Liver (tissue), 3 donors: ENCODE data around the gene CCND1.

Experiments
- CTCF ChIP-seq: fragments of 150-350 bp; IDR thresholded peaks from 2 replicates; pipeline ENCODE4 v1.5.1; 2017; ENCODE audit warnings: improper control_type of control experiment, low read depth, low read length; ENCODE audit not compliant: missing input control
- GABPA ChIP-seq, 2 donors: IDR thresholded peaks in 1 of 2; conservative IDR thresholded peaks in 1 of 2; 2 replicates each; pipeline ENCODE4 v1.6.1; 2016; ENCODE audit warnings: antibody characterized with exemption in 2 of 2, mild to moderate bottlenecking in 1 of 2, moderate library complexity in 1 of 2
- RAD21 ChIP-seq, 2 donors: IDR thresholded peaks; 2 replicates each; pipeline ENCODE4 v1.6.1; 2016; ENCODE audit warnings: antibody characterized with exemption in 2 of 2, mild to moderate bottlenecking in 2 of 2
- REST ChIP-seq: IDR thresholded peaks from 2 replicates; pipeline ENCODE4 v1.6.1; 2016; ENCODE audit warnings: antibody characterized with exemption, mild to moderate bottlenecking
- donor health status: healthy.
- donor health status: healthy.

- TF ChIP-seq GABPA (IDR thresholded peaks at IDR 0.05 in 1 of 2, conservative IDR thresholded peaks at IDR 0.05 in 1 of 2) = no peak
- TF ChIP-seq CTCF = no peak
- no peak for TF ChIP-seq RAD21 (IDR thresholded peaks at IDR 0.05)
- TF ChIP-seq REST = no peak
Measured at GRCh38 chr11:69660001-69660500, 19.1 kb downstream of the CCND1 start.
